BE2C (cell line): ENCODE data around the gene TTC23.

Experiments used
- DNase-seq: peaks from one replicate; pipeline ENCODE4 v3.0.0-alpha.2; 2020
- H3K27me3 ChIP-seq: fragments of 250-450 bp; sonication (Bioruptor Pico); 2 replicates; pipeline ENCODE4 v1.5.1; 2020; ENCODE audit warnings: mild to moderate bottlenecking
- H3K36me3 ChIP-seq: fragments of 250-450 bp; sonication (Bioruptor Pico); 2 replicates; pipeline ENCODE4 v1.5.1; 2020; ENCODE audit warnings: mild to moderate bottlenecking
- H3K4me1 ChIP-seq: fragments of 250-450 bp; sonication (Bioruptor Pico); 2 replicates; pipeline ENCODE4 v1.5.1; 2020
- H3K4me3 ChIP-seq: 2 replicates; pipeline ENCODE4 v1.5.1; 2011; ENCODE audit warnings: low read depth, low read length
- H3K9me3 ChIP-seq: fragments of 250-450 bp; sonication (Bioruptor Pico); 2 replicates; pipeline ENCODE4 v1.5.1; 2020
- CTCF ChIP-seq: IDR thresholded peaks from 2 replicates; pipeline ENCODE4 v1.5.1; 2012; ENCODE audit warnings: mild to moderate bottlenecking, low read depth, low read length

Gene TTC23

GRCh38 chr15:99153026-99153535 lies 96.3 kb downstream of the TTC23 start:
- peaks cover 5% of the 10 kb centered on the region; the same call in 1 of the 2 replicates for H3K4me1 ChIP-seq
- no peak overlapping the region for H3K4me3 ChIP-seq
- no peaks in the 10 kb centered on the region for H3K36me3 ChIP-seq
- no peak for TF ChIP-seq CTCF
- H3K9me3 ChIP-seq, result no peaks in the 10 kb centered on the region
- no peaks in the 10 kb centered on the region for H3K27me3 ChIP-seq
- no peak for DNase-seq

GRCh38 chr15:99151156-99151555 lies 98.2 kb downstream of the TTC23 start:
- no peaks in the 10 kb centered on the region for H3K36me3 ChIP-seq
- no peak overlapping the region for H3K4me3 ChIP-seq
- no peak for TF ChIP-seq CTCF
- no peaks in the 10 kb centered on the region for H3K27me3 ChIP-seq
- peaks cover 5% of the 10 kb centered on the region; the same call in 1 of the 2 replicates for H3K4me1 ChIP-seq
- no peaks in the 10 kb centered on the region for H3K9me3 ChIP-seq
- DNase-seq, result no peak

GRCh38 chr15:99149366-99149765 lies 100.0 kb downstream of the TTC23 start:
- DNase-seq, result no peak
- Histone ChIP-seq H3K4me1 (peaks cover 5% of the 10 kb centered on the region; the same call in 1 of the 2 replicates), H3K27me3 (no peaks in the 10 kb centered on the region), H3K9me3 (no peaks in the 10 kb centered on the region), H3K36me3 (no peaks in the 10 kb centered on the region), H3K4me3 (no peak overlapping the region)
- TF ChIP-seq CTCF, result no peak

- H3K9me3 ChIP-seq, result no peaks in the 10 kb centered on the region
- H3K36me3 ChIP-seq, result no peaks in the 10 kb centered on the region
- peaks cover 2% of the 10 kb centered on the region; the same call in 1 of the 2 replicates for H3K4me1 ChIP-seq
- no peak for TF ChIP-seq CTCF
- H3K4me3 ChIP-seq, result no peak overlapping the region
- no peak for DNase-seq
- H3K27me3 ChIP-seq, result no peaks in the 10 kb centered on the region
Measured at GRCh38 chr15:99148851-99149276, 100.5 kb downstream of the TTC23 start.

- Histone ChIP-seq H3K9me3 (no peaks in the 10 kb centered on the region), H3K27me3 (no peaks in the 10 kb centered on the region), H3K4me3 (no peak overlapping the region), H3K4me1 (peaks cover 2% of the 10 kb centered on the region; the same call in 1 of the 2 replicates), H3K36me3 (no peaks in the 10 kb centered on the region)
- no peak for DNase-seq
- no peak for TF ChIP-seq CTCF
Measured at GRCh38 chr15:99146661-99147060, 102.7 kb downstream of the TTC23 start.

- no peak for TF ChIP-seq CTCF
- DNase-seq, result no peak
- Histone ChIP-seq H3K27me3 (no peaks in the 10 kb centered on the region), H3K36me3 (no peaks in the 10 kb centered on the region), H3K9me3 (no peaks in the 10 kb centered on the region), H3K4me3 (no peak overlapping the region), H3K4me1 (peaks cover 2% of the 10 kb centered on the region; the same call in 1 of the 2 replicates)
Measured at GRCh38 chr15:99145778-99146177, 103.6 kb downstream of the TTC23 start.
